B cell (primary cell): ENCODE data around the gene TENT5C.

Experiments used
- CTCF ChIP-seq: fragments of 200-600 bp; IDR thresholded peaks from one replicate; pipeline ENCODE4 v1.8.0; 2022; ENCODE audit warnings: antibody characterized with exemption, mild to moderate bottlenecking
- EZH2 ChIP-seq: IDR thresholded peaks from 2 replicates; pipeline ENCODE4 v1.6.1; 2012; ENCODE audit warnings: borderline replicate concordance, low read depth, mild to moderate bottlenecking, moderate library complexity, low read length; ENCODE audit not compliant: insufficient read depth, poor library complexity, severe bottlenecking

GRCh38 chr1:117556341-117556740 is 49.5 kb upstream of the TENT5C start:
- no peak for TF ChIP-seq EZH2
- no peak for TF ChIP-seq CTCF
